GM23338 (cell line): ENCODE data around the gene USP37. TPM values are rescaled to one million over a fixed set of nuclear protein-coding genes. Genes with fewer than 3 reads are reported as not detected.

Source experiments
- ATAC-seq: fragments of 200-7000 bp; cut with Tn5 transposase; 3 replicates; pipeline ENCODE4 v1.9.1; 2020
- DNase-seq: peaks from one replicate; pipeline ENCODE4 v3.0.0-alpha.2; 2015; ENCODE audit warnings: low spot score
- H2AFZ ChIP-seq: fragments of 200-600 bp; sonication (generic); 2 replicates; pipeline ENCODE4 v1.8.0; 2016; ENCODE audit warnings: antibody characterized with exemption, mild to moderate bottlenecking, moderate library complexity
- H3F3A ChIP-seq: fragments of 200-600 bp; sonication (generic); replicated peaks from 2 replicates; pipeline ENCODE4 v1.8.0; 2017; ENCODE audit warnings: antibody characterized with exemption, mixed run types, low read depth
- H3K27ac ChIP-seq: fragments of 200-600 bp; sonication (generic); 2 replicates; pipeline ENCODE4 v1.6.1; 2016; ENCODE audit warnings: low read depth
- H3K27me3 ChIP-seq: fragments of 200-600 bp; sonication (generic); 2 replicates; pipeline ENCODE4 v1.8.0; 2016; ENCODE audit warnings: mild to moderate bottlenecking, mixed run types, moderate library complexity; ENCODE audit not compliant: insufficient read depth
- H3K36me3 ChIP-seq: fragments of 200-600 bp; sonication (generic); 2 replicates; pipeline ENCODE4 v1.8.0; 2016; ENCODE audit warnings: mild to moderate bottlenecking; ENCODE audit not compliant: insufficient read depth
- H3K4me1 ChIP-seq: fragments of 200-600 bp; sonication (generic); 2 replicates; pipeline ENCODE4 v1.8.0; 2016; ENCODE audit warnings: mild to moderate bottlenecking, moderate library complexity; ENCODE audit not compliant: insufficient read depth
- H3K4me2 ChIP-seq: fragments of 200-600 bp; sonication (generic); 2 replicates; pipeline ENCODE4 v1.7.1; 2017; ENCODE audit warnings: mixed run types
- H3K4me3 ChIP-seq: fragments of 200-600 bp; sonication (generic); 2 replicates; pipeline ENCODE4 v1.6.1; 2016; ENCODE audit warnings: mixed run types
- H3K79me2 ChIP-seq: fragments of 200-600 bp; sonication (generic); replicated peaks from 2 replicates; pipeline ENCODE4 v1.8.0; 2017; ENCODE audit warnings: mild to moderate bottlenecking; ENCODE audit not compliant: insufficient read depth
- H3K9me2 ChIP-seq: fragments of 200-600 bp; sonication (generic); 2 replicates; pipeline ENCODE4 v1.8.0; 2017; ENCODE audit not compliant: insufficient read depth
- H4K20me1 ChIP-seq: fragments of 200-600 bp; sonication (generic); replicated peaks from 2 replicates; pipeline ENCODE4 v1.8.0; 2017; ENCODE audit warnings: mild to moderate bottlenecking; ENCODE audit not compliant: insufficient read depth
- H3K27ac Mint-ChIP-seq: 2 replicates; pipeline ENCODE4 v1.8.0; 2020; ENCODE audit warnings: inconsistent platforms, mild to moderate bottlenecking, moderate library complexity, mixed read lengths
- H3K27me3 Mint-ChIP-seq: 3 replicates; pipeline ENCODE4 v1.8.0; 2022; ENCODE audit warnings: low read depth, mild to moderate bottlenecking, moderate library complexity, mixed read lengths, inconsistent platforms; ENCODE audit not compliant: insufficient read depth, poor library complexity
- H3K36me3 Mint-ChIP-seq: 3 replicates; pipeline ENCODE4 v1.8.0; 2021; ENCODE audit warnings: low read depth, mild to moderate bottlenecking, inconsistent platforms, moderate library complexity, mixed read lengths
- H3K4me1 Mint-ChIP-seq: 3 replicates; pipeline ENCODE4 v1.8.0; 2020; ENCODE audit warnings: mild to moderate bottlenecking, inconsistent platforms, mixed read lengths
- H3K4me3 Mint-ChIP-seq: 3 replicates; pipeline ENCODE4 v1.8.0; 2021; ENCODE audit warnings: moderate library complexity, mild to moderate bottlenecking, inconsistent platforms, mixed read lengths
- H3K9me3 Mint-ChIP-seq: 3 replicates; pipeline ENCODE4 v1.8.0; 2020; ENCODE audit warnings: moderate library complexity, mild to moderate bottlenecking, inconsistent platforms, mixed read lengths
- CREB1 ChIP-seq: fragments of 250-450 bp; sonication (Bioruptor Pico); IDR thresholded peaks from 2 replicates; pipeline ENCODE4 v1.5.0; 2020; ENCODE audit warnings: low read depth, mild to moderate bottlenecking, moderate library complexity
- EZH2 ChIP-seq: fragments of 200-600 bp; sonication (generic); IDR thresholded peaks from one replicate; pipeline ENCODE4 v1.8.0; 2017; ENCODE audit warnings: antibody characterized with exemption, mild to moderate bottlenecking, low read depth; ENCODE audit not compliant: unreplicated experiment
- EZH2phosphoT487 ChIP-seq: fragments of 200-600 bp; sonication (generic); IDR thresholded peaks from one replicate; pipeline ENCODE4 v1.8.1; 2018; ENCODE audit warnings: antibody characterized with exemption; ENCODE audit not compliant: unreplicated experiment
- JUNB ChIP-seq: IDR thresholded peaks from one replicate; pipeline ENCODE4 v1.6.1; 2016; ENCODE audit warnings: antibody characterized with exemption; ENCODE audit not compliant: unreplicated experiment
- NANOG ChIP-seq: IDR thresholded peaks from 2 replicates; pipeline ENCODE4 v1.6.1; 2016; ENCODE audit warnings: antibody characterized with exemption, borderline replicate concordance
- POLR2AphosphoS5 ChIP-seq: IDR thresholded peaks from 2 replicates; pipeline ENCODE4 v1.6.1; 2016; ENCODE audit warnings: antibody characterized with exemption, low read depth
- STAT1 ChIP-seq: IDR thresholded peaks from one replicate; pipeline ENCODE4 v1.6.1; 2016; ENCODE audit warnings: antibody characterized with exemption; ENCODE audit not compliant: unreplicated experiment
- ZNF114 ChIP-seq: fragments of 250-450 bp; sonication (Bioruptor Pico); IDR thresholded peaks from 2 replicates; pipeline ENCODE4 v1.5.0; 2020; ENCODE audit warnings: mild to moderate bottlenecking, moderate library complexity
- ZNF331 ChIP-seq: fragments of 250-450 bp; sonication (Bioruptor Pico); IDR thresholded peaks from 2 replicates; pipeline ENCODE4 v1.5.0; 2020; ENCODE audit warnings: low read depth, mild to moderate bottlenecking, moderate library complexity
- polyA plus RNA-seq: library from polyadenylated mRNA; unstranded; fragments of >200 nt; fragmentation: Nextera tagmentation; extraction: Ambion mirVana; gene quantifications from 2 replicates; pipeline ENCODE4 v1.2.1, GENCODE V29; 2016
- total RNA-seq: library from RNA; depleted of rRNA; stranded (reverse); fragments of >200 nt; shearing (Covaris generic); gene quantifications from 2 replicates; pipeline ENCODE4 v1.2.3, GENCODE V29; 2014
- TF ChIP-seq, protein P1 (sequence below): IDR thresholded peaks from 2 replicates; pipeline ENCODE4 v1.6.1; 2016; ENCODE audit warnings: antibody characterized with exemption
- TF ChIP-seq, protein P2 (sequence below): IDR thresholded peaks from one replicate; pipeline ENCODE4 v1.6.1; 2018; ENCODE audit warnings: antibody characterized with exemption; ENCODE audit not compliant: unreplicated experiment
- TF ChIP-seq, protein P3 (sequence below): fragments of 250-450 bp; sonication (Bioruptor Pico); IDR thresholded peaks from 2 replicates; pipeline ENCODE4 v1.5.0; 2020; ENCODE audit warnings: mild to moderate bottlenecking, moderate library complexity
- TF ChIP-seq, protein P4 (sequence below), 2 experiments: fragments of 200-600 bp in 1 of 2; sonication (generic) in 1 of 2; conservative IDR thresholded peaks; 2 replicates each; pipeline versions ENCODE4 v1.5.1 to v1.6.1; 2016 to 2017; ENCODE audit warnings: antibody characterized with exemption in 2 of 2, low read depth in 2 of 2, mild to moderate bottlenecking in 2 of 2, moderate library complexity in 1 of 2

Gene USP37
- total and polyA plus RNA-seq, 2 experiments from 2014 or later, result 8.2 to 21.0 TPM

DNA sequence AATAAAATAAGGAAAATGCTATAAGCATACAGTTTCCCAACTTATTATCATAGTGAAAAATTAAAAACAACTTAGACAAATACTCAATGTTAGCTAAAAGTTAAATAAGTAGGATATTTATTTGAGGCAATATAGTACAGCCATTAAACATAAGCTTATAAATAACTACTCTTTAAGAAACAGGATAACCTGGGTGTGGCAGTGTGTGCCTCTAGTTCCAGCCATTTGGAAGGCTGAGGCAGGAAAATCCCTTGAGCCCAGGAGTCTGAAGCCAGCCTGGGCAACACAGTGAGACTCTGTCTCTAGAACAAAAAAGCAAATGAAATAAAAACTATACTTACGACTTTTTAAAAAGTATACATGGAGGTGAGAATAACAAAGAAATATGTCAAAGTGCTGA, 109.6 kb downstream of the USP37 start:
- Histone ChIP-seq H3F3A (no peaks in the 10 kb centered on the region), H3K27me3 (no peaks in the 10 kb centered on the region), H3K9me2 (no peaks in the 10 kb centered on the region), H4K20me1 (no peaks in the 10 kb centered on the region), H3K27ac (no peak overlapping the region), H3K4me2 (no peak overlapping the region), H2AFZ (no peak overlapping the region), H3K79me2 (no peaks in the 10 kb centered on the region; the same call in 1 of the 2 replicates), H3K36me3 (peaks cover 28% of the 10 kb centered on the region), H3K4me3 (no peak overlapping the region), H3K4me1 (no peaks in the 10 kb centered on the region)
- Mint-ChIP-seq H3K36me3 (peaks cover 66% of the 10 kb centered on the region), H3K9me3 (no peaks in the 10 kb centered on the region), H3K27ac (no peak overlapping the region), H3K4me3 (no peak overlapping the region), H3K4me1 (no peaks in the 10 kb centered on the region), H3K27me3 (no peaks in the 10 kb centered on the region)
- TF ChIP-seq ZNF331 (CRISPR knock-in tag) (no peak), ZNF114 (no peak), NANOG (no peak), POLR2AphosphoS5 (no peak), JUNB (no peak), CREB1 (CRISPR knock-in tag) (no peak), EZH2phosphoT487 (no peak), EZH2 (no peak), STAT1 (no peak)
- TF ChIP-seq, protein P1, sequence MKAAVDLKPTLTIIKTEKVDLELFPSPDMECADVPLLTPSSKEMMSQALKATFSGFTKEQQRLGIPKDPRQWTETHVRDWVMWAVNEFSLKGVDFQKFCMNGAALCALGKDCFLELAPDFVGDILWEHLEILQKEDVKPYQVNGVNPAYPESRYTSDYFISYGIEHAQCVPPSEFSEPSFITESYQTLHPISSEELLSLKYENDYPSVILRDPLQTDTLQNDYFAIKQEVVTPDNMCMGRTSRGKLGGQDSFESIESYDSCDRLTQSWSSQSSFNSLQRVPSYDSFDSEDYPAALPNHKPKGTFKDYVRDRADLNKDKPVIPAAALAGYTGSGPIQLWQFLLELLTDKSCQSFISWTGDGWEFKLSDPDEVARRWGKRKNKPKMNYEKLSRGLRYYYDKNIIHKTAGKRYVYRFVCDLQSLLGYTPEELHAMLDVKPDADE, result no peak
- TF ChIP-seq, protein P2, sequence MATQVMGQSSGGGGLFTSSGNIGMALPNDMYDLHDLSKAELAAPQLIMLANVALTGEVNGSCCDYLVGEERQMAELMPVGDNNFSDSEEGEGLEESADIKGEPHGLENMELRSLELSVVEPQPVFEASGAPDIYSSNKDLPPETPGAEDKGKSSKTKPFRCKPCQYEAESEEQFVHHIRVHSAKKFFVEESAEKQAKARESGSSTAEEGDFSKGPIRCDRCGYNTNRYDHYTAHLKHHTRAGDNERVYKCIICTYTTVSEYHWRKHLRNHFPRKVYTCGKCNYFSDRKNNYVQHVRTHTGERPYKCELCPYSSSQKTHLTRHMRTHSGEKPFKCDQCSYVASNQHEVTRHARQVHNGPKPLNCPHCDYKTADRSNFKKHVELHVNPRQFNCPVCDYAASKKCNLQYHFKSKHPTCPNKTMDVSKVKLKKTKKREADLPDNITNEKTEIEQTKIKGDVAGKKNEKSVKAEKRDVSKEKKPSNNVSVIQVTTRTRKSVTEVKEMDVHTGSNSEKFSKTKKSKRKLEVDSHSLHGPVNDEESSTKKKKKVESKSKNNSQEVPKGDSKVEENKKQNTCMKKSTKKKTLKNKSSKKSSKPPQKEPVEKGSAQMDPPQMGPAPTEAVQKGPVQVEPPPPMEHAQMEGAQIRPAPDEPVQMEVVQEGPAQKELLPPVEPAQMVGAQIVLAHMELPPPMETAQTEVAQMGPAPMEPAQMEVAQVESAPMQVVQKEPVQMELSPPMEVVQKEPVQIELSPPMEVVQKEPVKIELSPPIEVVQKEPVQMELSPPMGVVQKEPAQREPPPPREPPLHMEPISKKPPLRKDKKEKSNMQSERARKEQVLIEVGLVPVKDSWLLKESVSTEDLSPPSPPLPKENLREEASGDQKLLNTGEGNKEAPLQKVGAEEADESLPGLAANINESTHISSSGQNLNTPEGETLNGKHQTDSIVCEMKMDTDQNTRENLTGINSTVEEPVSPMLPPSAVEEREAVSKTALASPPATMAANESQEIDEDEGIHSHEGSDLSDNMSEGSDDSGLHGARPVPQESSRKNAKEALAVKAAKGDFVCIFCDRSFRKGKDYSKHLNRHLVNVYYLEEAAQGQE, result no peak
- TF ChIP-seq, protein P3, sequence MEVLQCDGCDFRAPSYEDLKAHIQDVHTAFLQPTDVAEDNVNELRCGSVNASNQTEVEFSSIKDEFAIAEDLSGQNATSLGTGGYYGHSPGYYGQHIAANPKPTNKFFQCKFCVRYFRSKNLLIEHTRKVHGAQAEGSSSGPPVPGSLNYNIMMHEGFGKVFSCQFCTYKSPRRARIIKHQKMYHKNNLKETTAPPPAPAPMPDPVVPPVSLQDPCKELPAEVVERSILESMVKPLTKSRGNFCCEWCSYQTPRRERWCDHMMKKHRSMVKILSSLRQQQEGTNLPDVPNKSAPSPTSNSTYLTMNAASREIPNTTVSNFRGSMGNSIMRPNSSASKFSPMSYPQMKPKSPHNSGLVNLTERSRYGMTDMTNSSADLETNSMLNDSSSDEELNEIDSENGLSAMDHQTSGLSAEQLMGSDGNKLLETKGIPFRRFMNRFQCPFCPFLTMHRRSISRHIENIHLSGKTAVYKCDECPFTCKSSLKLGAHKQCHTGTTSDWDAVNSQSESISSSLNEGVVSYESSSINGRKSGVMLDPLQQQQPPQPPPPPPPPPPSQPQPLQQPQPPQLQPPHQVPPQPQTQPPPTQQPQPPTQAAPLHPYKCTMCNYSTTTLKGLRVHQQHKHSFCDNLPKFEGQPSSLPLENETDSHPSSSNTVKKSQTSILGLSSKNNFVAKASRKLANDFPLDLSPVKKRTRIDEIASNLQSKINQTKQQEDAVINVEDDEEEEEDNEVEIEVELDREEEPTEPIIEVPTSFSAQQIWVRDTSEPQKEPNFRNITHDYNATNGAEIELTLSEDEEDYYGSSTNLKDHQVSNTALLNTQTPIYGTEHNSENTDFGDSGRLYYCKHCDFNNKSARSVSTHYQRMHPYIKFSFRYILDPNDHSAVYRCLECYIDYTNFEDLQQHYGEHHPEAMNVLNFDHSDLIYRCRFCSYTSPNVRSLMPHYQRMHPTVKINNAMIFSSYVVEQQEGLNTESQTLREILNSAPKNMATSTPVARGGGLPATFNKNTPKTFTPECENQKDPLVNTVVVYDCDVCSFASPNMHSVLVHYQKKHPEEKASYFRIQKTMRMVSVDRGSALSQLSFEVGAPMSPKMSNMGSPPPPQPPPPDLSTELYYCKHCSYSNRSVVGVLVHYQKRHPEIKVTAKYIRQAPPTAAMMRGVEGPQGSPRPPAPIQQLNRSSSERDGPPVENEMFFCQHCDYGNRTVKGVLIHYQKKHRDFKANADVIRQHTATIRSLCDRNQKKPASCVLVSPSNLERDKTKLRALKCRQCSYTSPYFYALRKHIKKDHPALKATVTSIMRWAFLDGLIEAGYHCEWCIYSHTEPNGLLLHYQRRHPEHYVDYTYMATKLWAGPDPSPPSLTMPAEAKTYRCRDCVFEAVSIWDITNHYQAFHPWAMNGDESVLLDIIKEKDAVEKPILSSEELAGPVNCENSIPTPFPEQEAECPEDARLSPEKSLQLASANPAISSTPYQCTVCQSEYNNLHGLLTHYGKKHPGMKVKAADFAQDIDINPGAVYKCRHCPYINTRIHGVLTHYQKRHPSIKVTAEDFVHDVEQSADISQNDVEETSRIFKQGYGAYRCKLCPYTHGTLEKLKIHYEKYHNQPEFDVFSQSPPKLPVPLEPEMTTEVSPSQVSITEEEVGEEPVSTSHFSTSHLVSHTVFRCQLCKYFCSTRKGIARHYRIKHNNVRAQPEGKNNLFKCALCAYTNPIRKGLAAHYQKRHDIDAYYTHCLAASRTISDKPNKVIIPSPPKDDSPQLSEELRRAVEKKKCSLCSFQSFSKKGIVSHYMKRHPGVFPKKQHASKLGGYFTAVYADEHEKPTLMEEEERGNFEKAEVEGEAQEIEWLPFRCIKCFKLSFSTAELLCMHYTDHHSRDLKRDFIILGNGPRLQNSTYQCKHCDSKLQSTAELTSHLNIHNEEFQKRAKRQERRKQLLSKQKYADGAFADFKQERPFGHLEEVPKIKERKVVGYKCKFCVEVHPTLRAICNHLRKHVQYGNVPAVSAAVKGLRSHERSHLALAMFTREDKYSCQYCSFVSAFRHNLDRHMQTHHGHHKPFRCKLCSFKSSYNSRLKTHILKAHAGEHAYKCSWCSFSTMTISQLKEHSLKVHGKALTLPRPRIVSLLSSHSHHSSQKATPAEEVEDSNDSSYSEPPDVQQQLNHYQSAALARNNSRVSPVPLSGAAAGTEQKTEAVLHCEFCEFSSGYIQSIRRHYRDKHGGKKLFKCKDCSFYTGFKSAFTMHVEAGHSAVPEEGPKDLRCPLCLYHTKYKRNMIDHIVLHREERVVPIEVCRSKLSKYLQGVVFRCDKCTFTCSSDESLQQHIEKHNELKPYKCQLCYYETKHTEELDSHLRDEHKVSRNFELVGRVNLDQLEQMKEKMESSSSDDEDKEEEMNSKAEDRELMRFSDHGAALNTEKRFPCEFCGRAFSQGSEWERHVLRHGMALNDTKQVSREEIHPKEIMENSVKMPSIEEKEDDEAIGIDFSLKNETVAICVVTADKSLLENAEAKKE (CRISPR knock-in tag), result no peak
- TF ChIP-seq, protein P4, sequence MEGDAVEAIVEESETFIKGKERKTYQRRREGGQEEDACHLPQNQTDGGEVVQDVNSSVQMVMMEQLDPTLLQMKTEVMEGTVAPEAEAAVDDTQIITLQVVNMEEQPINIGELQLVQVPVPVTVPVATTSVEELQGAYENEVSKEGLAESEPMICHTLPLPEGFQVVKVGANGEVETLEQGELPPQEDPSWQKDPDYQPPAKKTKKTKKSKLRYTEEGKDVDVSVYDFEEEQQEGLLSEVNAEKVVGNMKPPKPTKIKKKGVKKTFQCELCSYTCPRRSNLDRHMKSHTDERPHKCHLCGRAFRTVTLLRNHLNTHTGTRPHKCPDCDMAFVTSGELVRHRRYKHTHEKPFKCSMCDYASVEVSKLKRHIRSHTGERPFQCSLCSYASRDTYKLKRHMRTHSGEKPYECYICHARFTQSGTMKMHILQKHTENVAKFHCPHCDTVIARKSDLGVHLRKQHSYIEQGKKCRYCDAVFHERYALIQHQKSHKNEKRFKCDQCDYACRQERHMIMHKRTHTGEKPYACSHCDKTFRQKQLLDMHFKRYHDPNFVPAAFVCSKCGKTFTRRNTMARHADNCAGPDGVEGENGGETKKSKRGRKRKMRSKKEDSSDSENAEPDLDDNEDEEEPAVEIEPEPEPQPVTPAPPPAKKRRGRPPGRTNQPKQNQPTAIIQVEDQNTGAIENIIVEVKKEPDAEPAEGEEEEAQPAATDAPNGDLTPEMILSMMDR (conservative IDR thresholded peaks at IDR 0.05; ENCODE audit: low read depth in 2 of 2), result no peak
- DNase-seq (no peak), ATAC-seq (no peak)
